ENCODE results near the gene AUH.

The AUH gene

GRCh38 chr9:91243029-91243428 is 118.7 kb downstream of the AUH start:
- no peak for DNase-seq

- no peak for DNase-seq
Measured at GRCh38 chr9:91241909-91242308, 119.8 kb downstream of the AUH start.

- DNase-seq: no peak
Measured at GRCh38 chr9:91240596-91241165, 121.0 kb downstream of the AUH start.

- no peak for DNase-seq
Measured at GRCh38 chr9:91239367-91240111, 122.2 kb downstream of the AUH start.

GRCh38 chr9:91234523-91234922 is 127.2 kb downstream of the AUH start:
- no peak for DNase-seq

GRCh38 chr9:91231619-91232018 is 130.1 kb downstream of the AUH start:
- no peak for DNase-seq

- no peak for DNase-seq
Measured at GRCh38 chr9:91223000-91223399, 138.7 kb downstream of the AUH start.

- DNase-seq: no peak
Measured at GRCh38 chr9:91222457-91222856, 139.3 kb downstream of the AUH start.

- DNase-seq: no peak
Measured at GRCh38 chr9:91221332-91221731, 140.4 kb downstream of the AUH start.

GRCh38 chr9:91220491-91221135 is 141.1 kb downstream of the AUH start:
- DNase-seq: no peak

GRCh38 chr9:91220021-91220420 is 141.7 kb downstream of the AUH start:
- DNase-seq: no peak

GRCh38 chr9:91219557-91219956 is 142.2 kb downstream of the AUH start:
- DNase-seq: no peak

GRCh38 chr9:91217388-91217787 is 144.3 kb downstream of the AUH start:
- no peak for DNase-seq

- no peak for DNase-seq
Measured at GRCh38 chr9:91214867-91215266, 146.9 kb downstream of the AUH start.

GRCh38 chr9:91214086-91214485 is 147.6 kb downstream of the AUH start:
- DNase-seq: no peak

GRCh38 chr9:91212596-91213243 is 149.0 kb downstream of the AUH start:
- DNase-seq: no peak

GRCh38 chr9:91211919-91212318 is 149.8 kb downstream of the AUH start:
- no peak for DNase-seq

- DNase-seq: no peak
Measured at GRCh38 chr9:91211414-91211813, 150.3 kb downstream of the AUH start.

- no peak for DNase-seq
Measured at GRCh38 chr9:91210318-91210717, 151.4 kb downstream of the AUH start.

GRCh38 chr9:91208837-91209236 is 152.9 kb downstream of the AUH start:
- no peak for DNase-seq

- no peak for DNase-seq
Measured at GRCh38 chr9:91208419-91208745, 153.3 kb downstream of the AUH start.

- no peak for DNase-seq
Measured at GRCh38 chr9:91207729-91208418, 153.8 kb downstream of the AUH start.

- DNase-seq: no peak
Measured at GRCh38 chr9:91207397-91207728, 154.4 kb downstream of the AUH start.

- DNase-seq: no peak
Measured at GRCh38 chr9:91206806-91207205, 154.9 kb downstream of the AUH start.
